Activated CD8-positive, alpha-beta memory T cell treated with anti-CD3 and anti-CD28 coated beads for 24 hours (primary cell): ENCODE results near the gene NUTM2F.
"Not testable (repeated sequence)": the region's sequence is repeated elsewhere in the genome, so short reads cannot be mapped to it uniquely, and the experiment has no call there.

Experiments used
- DNase-seq: peaks from one replicate; pipeline ENCODE4 v3.0.0-alpha.2; 2020

The NUTM2F gene

GRCh38 chr9:94315034-94315984 lies 13.1 kb downstream of the NUTM2F start:
- DNase-seq: not testable (repeated sequence)

- no peak for DNase-seq
Measured at GRCh38 chr9:94303321-94303720, 25.1 kb downstream of the NUTM2F start.

- DNase-seq: no peak
Measured at GRCh38 chr9:94302426-94302825, 26.0 kb downstream of the NUTM2F start.

GRCh38 chr9:94301583-94301982 lies 26.9 kb downstream of the NUTM2F start:
- DNase-seq: no peak

GRCh38 chr9:94300470-94301301 lies 27.8 kb downstream of the NUTM2F start:
- DNase-seq: no peak

- DNase-seq: no peak
Measured at GRCh38 chr9:94298949-94299599, 29.4 kb downstream of the NUTM2F start.

- no peak for DNase-seq
Measured at GRCh38 chr9:94289691-94290090, 38.8 kb downstream of the NUTM2F start.

GRCh38 chr9:94287877-94288513 lies 40.4 kb downstream of the NUTM2F start:
- DNase-seq: no peak

- DNase-seq: no peak
Measured at GRCh38 chr9:94286116-94286515, 42.3 kb downstream of the NUTM2F start.

GRCh38 chr9:94281101-94281500 lies 47.3 kb downstream of the NUTM2F start:
- DNase-seq: no peak

- DNase-seq: no peak
Measured at GRCh38 chr9:94280409-94280989, 47.9 kb downstream of the NUTM2F start.

GRCh38 chr9:94277885-94278536 lies 50.4 kb downstream of the NUTM2F start:
- no peak for DNase-seq

- not testable (repeated sequence) for DNase-seq
Measured at GRCh38 chr9:94277029-94277428, 51.4 kb downstream of the NUTM2F start.

- DNase-seq: no peak
Measured at GRCh38 chr9:94270009-94270408, 58.4 kb downstream of the NUTM2F start.

- DNase-seq: no peak
Measured at GRCh38 chr9:94269264-94269663, 59.2 kb downstream of the NUTM2F start.
